ENCODE measurements around the gene FNDC11.

DNA sequence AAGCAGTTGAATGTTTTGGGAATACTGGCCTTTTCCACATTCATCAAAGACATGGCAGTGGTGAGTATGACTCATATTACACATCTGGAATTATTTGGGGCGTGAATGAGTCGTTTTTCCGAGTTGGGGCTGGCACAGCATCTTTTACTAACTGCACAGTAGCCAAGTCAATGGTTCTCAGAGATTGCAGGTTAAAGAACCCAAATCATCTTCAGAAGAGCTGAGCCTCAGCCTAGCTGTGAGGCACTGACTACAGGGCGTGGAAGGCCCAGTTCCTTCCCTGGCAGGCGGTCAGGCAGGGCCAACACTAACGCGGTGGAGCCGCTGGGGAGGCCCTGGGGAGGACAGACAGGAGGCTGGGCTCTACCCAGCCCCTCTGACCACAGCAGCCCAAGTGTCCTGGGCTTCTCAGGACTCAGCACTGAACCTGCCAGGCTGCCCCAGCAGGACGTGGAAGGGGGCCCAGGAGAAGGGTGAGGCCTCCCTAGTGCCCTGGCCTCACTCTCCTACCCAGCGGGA lies 40.1 kb downstream of the FNDC11 start:
- no peak for TF ChIP-seq POLR2A (IDR thresholded peaks at IDR 0.05)
- TF ChIP-seq, protein P1, sequence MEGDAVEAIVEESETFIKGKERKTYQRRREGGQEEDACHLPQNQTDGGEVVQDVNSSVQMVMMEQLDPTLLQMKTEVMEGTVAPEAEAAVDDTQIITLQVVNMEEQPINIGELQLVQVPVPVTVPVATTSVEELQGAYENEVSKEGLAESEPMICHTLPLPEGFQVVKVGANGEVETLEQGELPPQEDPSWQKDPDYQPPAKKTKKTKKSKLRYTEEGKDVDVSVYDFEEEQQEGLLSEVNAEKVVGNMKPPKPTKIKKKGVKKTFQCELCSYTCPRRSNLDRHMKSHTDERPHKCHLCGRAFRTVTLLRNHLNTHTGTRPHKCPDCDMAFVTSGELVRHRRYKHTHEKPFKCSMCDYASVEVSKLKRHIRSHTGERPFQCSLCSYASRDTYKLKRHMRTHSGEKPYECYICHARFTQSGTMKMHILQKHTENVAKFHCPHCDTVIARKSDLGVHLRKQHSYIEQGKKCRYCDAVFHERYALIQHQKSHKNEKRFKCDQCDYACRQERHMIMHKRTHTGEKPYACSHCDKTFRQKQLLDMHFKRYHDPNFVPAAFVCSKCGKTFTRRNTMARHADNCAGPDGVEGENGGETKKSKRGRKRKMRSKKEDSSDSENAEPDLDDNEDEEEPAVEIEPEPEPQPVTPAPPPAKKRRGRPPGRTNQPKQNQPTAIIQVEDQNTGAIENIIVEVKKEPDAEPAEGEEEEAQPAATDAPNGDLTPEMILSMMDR (IDR thresholded peaks at IDR 0.05), result no peak
